ENCODE measurements around the gene VCAM1. TPM values are rescaled to one million over a fixed set of nuclear protein-coding genes. Genes with fewer than 3 reads are reported as not detected.
"Not testable (repeated sequence)": the region's sequence is repeated elsewhere in the genome, so short reads cannot be mapped to it uniquely, and the experiment has no call there.

The VCAM1 gene
- total and polyA plus RNA-seq, 2 of the 8 experiments (the other 6 are each of a cell fraction or from before 2014, with no cell fraction given), result 0.21 TPM; not detected in 1

DNA sequence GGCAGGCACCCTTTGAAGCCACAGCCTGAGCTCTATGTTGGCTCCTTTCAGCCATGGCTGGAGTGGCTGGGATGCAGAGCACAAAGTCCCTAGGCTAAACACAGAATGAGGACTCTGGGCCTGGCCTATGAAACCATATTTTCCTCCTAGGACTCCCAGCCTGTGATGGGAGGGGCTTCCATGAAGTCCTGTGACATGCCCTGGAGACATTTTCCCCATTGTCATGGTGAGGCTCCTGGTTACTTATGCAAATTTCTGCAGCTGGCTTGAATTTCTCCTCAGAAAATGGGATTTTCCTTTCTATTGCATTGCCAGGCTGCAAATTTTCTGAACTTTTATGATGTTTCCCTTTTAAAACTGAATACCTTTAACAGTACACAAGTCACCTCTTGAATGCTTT is 61.3 kb downstream of the VCAM1 start (continued):
- TF ChIP-seq RAD21 (IDR thresholded peaks at IDR 0.05 in 1 of 2, conservative IDR thresholded peaks at IDR 0.05 in 1 of 2; ENCODE audit: low read depth in 2 of 2, low read length in 2 of 2) (no peak), BRCA1 (IDR thresholded peaks at IDR 0.05; ENCODE audit: low read depth, low read length) (no peak), GTF2F1 (IDR thresholded peaks at IDR 0.05; ENCODE audit: borderline replicate concordance, low read depth, low read length) (no peak), PHF8 (conservative IDR thresholded peaks at IDR 0.05; ENCODE audit: low read depth, low read length) (no peak), EZH2 (IDR thresholded peaks at IDR 0.05; ENCODE audit: low read depth, low read length, severe bottlenecking) (no peak), KDM1A (IDR thresholded peaks at IDR 0.05; ENCODE audit: borderline replicate concordance, low read length) (no peak), CTBP2 (IDR thresholded peaks at IDR 0.05; ENCODE audit: borderline replicate concordance, insufficient read depth, insufficient read length, low read length) (no peak)

DNA sequence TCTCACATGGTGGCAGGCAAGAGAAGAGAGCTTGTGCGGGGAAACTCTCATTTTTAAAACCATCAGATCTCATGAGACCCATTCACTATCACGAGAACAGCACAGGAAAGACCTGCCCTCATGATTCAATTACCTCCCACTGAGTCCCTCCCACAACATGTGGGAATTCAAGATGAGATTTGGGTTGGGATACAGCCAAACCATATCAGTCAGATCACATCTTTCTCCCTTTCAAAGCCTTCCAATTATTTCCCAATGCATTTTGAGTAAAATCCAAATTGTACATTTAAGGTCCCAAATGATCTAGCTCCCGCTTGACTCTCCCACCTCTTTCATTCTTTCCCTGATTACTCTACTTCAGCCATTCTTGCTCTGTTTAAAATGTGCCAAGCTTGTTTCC is 62.2 kb downstream of the VCAM1 start:
- H4K20me1 ChIP-seq (replicated peaks in 1 of 2; ENCODE audit: control insufficient read depth in 1 of 2, insufficient read depth in 2 of 2, low read length in 2 of 2); POLR2A ChIA-PET (ENCODE audit: partially characterized antibody); H3K18ac ChIP-seq (ENCODE audit: extremely low read depth, low read length); H3K9me3 ChIP-seq (ENCODE audit: insufficient read depth in 2 of 2, low read depth in 1 of 2, low read length in 1 of 2); H2AK5ac ChIP-seq (ENCODE audit: low read depth, low read length); DNase-seq (ENCODE audit: low read depth in 1 of 2, low spot score in 2 of 2); H4K91ac ChIP-seq (replicated peaks; ENCODE audit: insufficient read length, low read length); H3K27me3 ChIP-seq (replicated peaks in 1 of 4; ENCODE audit: control insufficient read depth in 3 of 4, extremely low read depth in 1 of 4, insufficient read depth in 3 of 4, low read length in 3 of 4); H2BK120ac ChIP-seq (replicated peaks; ENCODE audit: low read depth, low read length); H2BK12ac ChIP-seq (ENCODE audit: low read depth, low read length); H3K23ac ChIP-seq (ENCODE audit: insufficient read length); H2BK5ac ChIP-seq (ENCODE audit: low read depth, low read length); H3K79me2 ChIP-seq (ENCODE audit: control insufficient read depth in 1 of 2, insufficient read depth in 2 of 2, low read length in 2 of 2); H3K56ac ChIP-seq (replicated peaks; ENCODE audit: insufficient read length, low read depth, low read length); H3K14ac ChIP-seq (ENCODE audit: insufficient read length); H4K5ac ChIP-seq (ENCODE audit: insufficient read length, low read depth, low read length); FAIRE-seq; H3K79me1 ChIP-seq (ENCODE audit: low read depth, low read length); H3K4me1 ChIP-seq (replicated peaks in 1 of 4; ENCODE audit: control insufficient read depth in 3 of 4, insufficient read depth in 4 of 4, low read length in 3 of 4); CTCF ChIA-PET (ENCODE audit: partially characterized antibody); H4K8ac ChIP-seq (ENCODE audit: extremely low read depth, insufficient read depth, low read length); H3K23me2 ChIP-seq (ENCODE audit: low read depth, low read length); H3K9ac ChIP-seq (replicated peaks in 1 of 4; ENCODE audit: extremely low read depth in 1 of 4, low read depth in 3 of 4, low read length in 3 of 4); H2BK20ac ChIP-seq (ENCODE audit: low read length); H2AFZ ChIP-seq (ENCODE audit: low read length); H3K4me3 ChIP-seq (ENCODE audit: extremely low read depth in 1 of 4, insufficient read depth in 2 of 4, low read depth in 3 of 4, low read length in 4 of 4); H3K36me3 ChIP-seq (ENCODE audit: control insufficient read depth in 2 of 4, insufficient read depth in 4 of 4, low read length in 3 of 4); H2BK15ac ChIP-seq (ENCODE audit: low read length); H3K27ac ChIP-seq (ENCODE audit: low read depth, low read length); H3K4me2 ChIP-seq (ENCODE audit: insufficient read depth in 1 of 2, low read depth in 2 of 2, low read length in 2 of 2); H3K4ac ChIP-seq (replicated peaks; ENCODE audit: insufficient read length, low read depth, low read length): not testable (repeated sequence)
- 89% methylated on average over 3 of the region's 3 CpGs; no CpG with 5 or more reads in 1 of the 2 experiments for WGBS, 2 experiments (ENCODE audit: extremely low coverage in 1 of 2, insufficient coverage in 1 of 2, insufficient read length in 1 of 2, insufficient replicate concordance in 2 of 2, low coverage in 1 of 2, low lambda C conversion rate in 2 of 2, missing lambda C conversion rate in 1 of 2)

Data from H1 (cell line).